ENCODE measurements around the gene PBX3.

DNA sequence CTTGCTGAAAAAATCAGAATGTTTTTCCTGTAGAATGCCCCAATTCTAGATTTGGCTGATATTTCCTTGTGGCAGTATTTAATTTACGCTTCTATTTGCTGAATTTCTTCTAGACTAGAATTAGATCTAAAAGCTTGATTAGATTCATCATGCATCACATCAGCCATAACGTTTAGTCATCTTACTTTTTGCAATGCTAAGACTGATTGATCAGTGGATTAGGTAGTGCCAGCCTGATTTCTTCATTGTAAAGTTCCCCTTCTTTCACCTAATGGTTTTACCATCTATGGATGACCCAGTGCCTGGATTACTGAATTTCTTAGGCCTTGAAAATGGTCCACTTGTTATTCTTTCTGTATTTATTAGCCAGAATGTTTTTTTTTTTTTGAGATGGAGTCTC, 83.9 kb downstream of the PBX3 start:
- TF ChIP-seq, protein P1, sequence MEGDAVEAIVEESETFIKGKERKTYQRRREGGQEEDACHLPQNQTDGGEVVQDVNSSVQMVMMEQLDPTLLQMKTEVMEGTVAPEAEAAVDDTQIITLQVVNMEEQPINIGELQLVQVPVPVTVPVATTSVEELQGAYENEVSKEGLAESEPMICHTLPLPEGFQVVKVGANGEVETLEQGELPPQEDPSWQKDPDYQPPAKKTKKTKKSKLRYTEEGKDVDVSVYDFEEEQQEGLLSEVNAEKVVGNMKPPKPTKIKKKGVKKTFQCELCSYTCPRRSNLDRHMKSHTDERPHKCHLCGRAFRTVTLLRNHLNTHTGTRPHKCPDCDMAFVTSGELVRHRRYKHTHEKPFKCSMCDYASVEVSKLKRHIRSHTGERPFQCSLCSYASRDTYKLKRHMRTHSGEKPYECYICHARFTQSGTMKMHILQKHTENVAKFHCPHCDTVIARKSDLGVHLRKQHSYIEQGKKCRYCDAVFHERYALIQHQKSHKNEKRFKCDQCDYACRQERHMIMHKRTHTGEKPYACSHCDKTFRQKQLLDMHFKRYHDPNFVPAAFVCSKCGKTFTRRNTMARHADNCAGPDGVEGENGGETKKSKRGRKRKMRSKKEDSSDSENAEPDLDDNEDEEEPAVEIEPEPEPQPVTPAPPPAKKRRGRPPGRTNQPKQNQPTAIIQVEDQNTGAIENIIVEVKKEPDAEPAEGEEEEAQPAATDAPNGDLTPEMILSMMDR (conservative IDR thresholded peaks at IDR 0.05): no peak
- TF ChIP-seq ZFX (IDR thresholded peaks at IDR 0.05): no peak

All from C4-2B (cell line).